HG03103 (cell line): ENCODE measurements around the gene CALN1.
"Not testable (repeated sequence)": the region's sequence is repeated elsewhere in the genome, so short reads cannot be mapped to it uniquely, and the experiment has no call there.

Source experiments
- ATAC-seq: cut with Tn5 transposase; IDR thresholded peaks from one replicate; pipeline ENCODE4 v1.9.1; 2021; ENCODE audit warnings: low read depth; ENCODE audit not compliant: unreplicated experiment

CALN1 gene

GRCh38 chr7:72411419-72411818 lies 719 bp downstream of the CALN1 start:
- no peak for ATAC-seq

- no peak for ATAC-seq
Measured at GRCh38 chr7:72409638-72410015, 2.5 kb downstream of the CALN1 start.

GRCh38 chr7:72408966-72409637 lies 3.0 kb downstream of the CALN1 start:
- no peak for ATAC-seq

GRCh38 chr7:72406820-72407403 lies 5.2 kb downstream of the CALN1 start:
- ATAC-seq = no peak

- no peak for ATAC-seq
Measured at GRCh38 chr7:72405871-72406270, 6.3 kb downstream of the CALN1 start.

- ATAC-seq = peak; percentile 50
Measured at GRCh38 chr7:72405418-72405817, 6.7 kb downstream of the CALN1 start.

GRCh38 chr7:72404743-72405142 lies 7.4 kb downstream of the CALN1 start:
- ATAC-seq = no peak

- no peak for ATAC-seq
Measured at GRCh38 chr7:72403458-72404076, 8.6 kb downstream of the CALN1 start.

- no peak for ATAC-seq
Measured at GRCh38 chr7:72394016-72394415, 18.1 kb downstream of the CALN1 start.

- ATAC-seq = no peak
Measured at GRCh38 chr7:72391821-72392377, 20.2 kb downstream of the CALN1 start.

GRCh38 chr7:72386118-72386517 lies 26.0 kb downstream of the CALN1 start:
- ATAC-seq = no peak

GRCh38 chr7:72362246-72362645 lies 49.9 kb downstream of the CALN1 start:
- no peak for ATAC-seq

GRCh38 chr7:72345208-72345727 lies 66.9 kb downstream of the CALN1 start:
- ATAC-seq = no peak

- ATAC-seq = no peak
Measured at GRCh38 chr7:72343991-72344390, 68.1 kb downstream of the CALN1 start.

- not testable (repeated sequence) for ATAC-seq
Measured at GRCh38 chr7:72343354-72343753, 68.8 kb downstream of the CALN1 start.

- ATAC-seq = no peak
Measured at GRCh38 chr7:72337390-72338167, 74.6 kb downstream of the CALN1 start.

GRCh38 chr7:72336632-72337389 lies 75.3 kb downstream of the CALN1 start:
- no peak for ATAC-seq

GRCh38 chr7:72336382-72336631 lies 75.8 kb downstream of the CALN1 start:
- ATAC-seq = no peak

- ATAC-seq = no peak
Measured at GRCh38 chr7:72335561-72336381, 76.4 kb downstream of the CALN1 start.

- ATAC-seq = no peak
Measured at GRCh38 chr7:72334698-72335097, 77.4 kb downstream of the CALN1 start.
